Neuronal stem cell (in vitro differentiated cells): ENCODE measurements around the gene PARP16.

ENCODE experiments used
- DNase-seq: peaks from one replicate; pipeline ENCODE4 v3.0.0-alpha.2; 2013; ENCODE audit warnings: low spot score
- H2AFZ ChIP-seq: one replicate; pipeline ENCODE4 v1.6.1; 2013; ENCODE audit warnings: mild to moderate bottlenecking, low read length, inconsistent platforms
- H2AK5ac ChIP-seq: 2 replicates; pipeline ENCODE4 v1.6.1; 2013; ENCODE audit warnings: low read depth, mild to moderate bottlenecking, inconsistent platforms, low read length, moderate library complexity, mixed read lengths
- H2BK120ac ChIP-seq: 2 replicates; pipeline ENCODE4 v1.6.1; 2013; ENCODE audit warnings: low read depth, mild to moderate bottlenecking, inconsistent platforms, low read length, moderate library complexity, mixed read lengths
- H2BK12ac ChIP-seq: one replicate; pipeline ENCODE4 v1.6.1; 2013; ENCODE audit warnings: low read length, inconsistent platforms
- H2BK15ac ChIP-seq: 2 replicates; pipeline ENCODE4 v1.6.1; 2013; ENCODE audit warnings: mild to moderate bottlenecking, low read length, inconsistent platforms, mixed read lengths
- H2BK5ac ChIP-seq: one replicate; pipeline ENCODE4 v1.6.1; 2013; ENCODE audit warnings: inconsistent platforms, mild to moderate bottlenecking, low read length, moderate library complexity
- H3K14ac ChIP-seq: one replicate; pipeline ENCODE4 v1.6.1; 2013; ENCODE audit warnings: low read length, inconsistent platforms
- H3K18ac ChIP-seq: 2 replicates; pipeline ENCODE4 v1.6.1; 2013; ENCODE audit warnings: low read length, inconsistent platforms
- H3K23ac ChIP-seq: 2 replicates; pipeline ENCODE4 v1.6.1; 2013; ENCODE audit warnings: low read depth, mild to moderate bottlenecking, mixed read lengths, low read length, inconsistent platforms; ENCODE audit not compliant: poor library complexity
- H3K27ac ChIP-seq: replicated peaks from 3 replicates; pipeline ENCODE4 v1.5.1; 2013; ENCODE audit warnings: low read length, inconsistent platforms
- H3K27me3 ChIP-seq, 3 experiments: 2 replicates each; pipeline ENCODE4 v1.6.1; 2013; ENCODE audit warnings: low read length in 3 of 3, mild to moderate bottlenecking in 2 of 3, inconsistent platforms in 1 of 3, low read depth in 1 of 3, mixed read lengths in 1 of 3, moderate library complexity in 1 of 3; ENCODE audit not compliant: control insufficient read depth in 3 of 3, insufficient read depth in 3 of 3
- H3K36me3 ChIP-seq, 2 donors: replicated peaks in 1 of 2; 2 replicates each; pipeline ENCODE4 v1.6.1; 2013; ENCODE audit warnings: low read length in 2 of 2; ENCODE audit not compliant: control insufficient read depth in 2 of 2, insufficient read depth in 2 of 2
- H3K4ac ChIP-seq: 2 replicates; pipeline ENCODE4 v1.6.1; 2013; ENCODE audit warnings: inconsistent platforms, mild to moderate bottlenecking, low read length, moderate library complexity
- H3K4me1 ChIP-seq, 2 donors: 1 replicate in 1 of 2; 2 replicates in 1 of 2; pipeline ENCODE4 v1.6.1; 2013; ENCODE audit warnings: low read length in 2 of 2, low read depth in 1 of 2; ENCODE audit not compliant: control insufficient read depth in 2 of 2, insufficient read depth in 1 of 2
- H3K4me2 ChIP-seq: one replicate; pipeline ENCODE4 v1.6.1; 2013; ENCODE audit warnings: mild to moderate bottlenecking, low read length, inconsistent platforms; ENCODE audit not compliant: insufficient read depth, poor library complexity, severe bottlenecking
- H3K4me3 ChIP-seq, 2 donors: 2 replicates each; pipeline ENCODE4 v1.5.1; 2013; ENCODE audit warnings: low read length in 2 of 2, mild to moderate bottlenecking in 2 of 2, inconsistent platforms in 1 of 2, moderate library complexity in 1 of 2
- H3K79me1 ChIP-seq: one replicate; pipeline ENCODE4 v1.6.1; 2013; ENCODE audit warnings: low read depth, mild to moderate bottlenecking, inconsistent platforms, low read length, moderate library complexity
- H3K9ac ChIP-seq: one replicate; pipeline ENCODE4 v1.6.1; 2013; ENCODE audit warnings: mild to moderate bottlenecking, low read depth, low read length, inconsistent platforms; ENCODE audit not compliant: poor library complexity
- H3K9me3 ChIP-seq, 2 donors: replicated peaks in 1 of 2; 2 replicates each; pipeline versions ENCODE3 to v1.6.1; 2013; ENCODE audit warnings: low read length in 2 of 2, mild to moderate bottlenecking in 2 of 2, inconsistent platforms in 1 of 2, low read depth in 1 of 2, mixed read lengths in 1 of 2, moderate library complexity in 1 of 2; ENCODE audit not compliant: control insufficient read depth in 2 of 2, insufficient read depth in 1 of 2
- H4K8ac ChIP-seq: one replicate; pipeline ENCODE4 v1.6.1; 2013; ENCODE audit warnings: low read depth, mild to moderate bottlenecking, inconsistent platforms, low read length, moderate library complexity
- H4K91ac ChIP-seq: one replicate; pipeline ENCODE4 v1.6.1; 2013; ENCODE audit warnings: low read length, low read depth, mild to moderate bottlenecking, inconsistent platforms; ENCODE audit not compliant: poor library complexity
- WGBS, 2 donors: extraction: QIAGEN DNeasy Blood & Tissue Kit; methylation state at CpG; one replicate each; pipeline ENCODE4 v1.1.7; 2013; ENCODE audit warnings: missing lambda C conversion rate in 2 of 2, mixed read lengths in 1 of 2; ENCODE audit not compliant: insufficient read length in 2 of 2, insufficient replicate concordance in 1 of 2; ENCODE audit errors: extremely low coverage in 2 of 2; 5-methylcytosine and 5-hydroxymethylcytosine counted together

Gene PARP16

DNA sequence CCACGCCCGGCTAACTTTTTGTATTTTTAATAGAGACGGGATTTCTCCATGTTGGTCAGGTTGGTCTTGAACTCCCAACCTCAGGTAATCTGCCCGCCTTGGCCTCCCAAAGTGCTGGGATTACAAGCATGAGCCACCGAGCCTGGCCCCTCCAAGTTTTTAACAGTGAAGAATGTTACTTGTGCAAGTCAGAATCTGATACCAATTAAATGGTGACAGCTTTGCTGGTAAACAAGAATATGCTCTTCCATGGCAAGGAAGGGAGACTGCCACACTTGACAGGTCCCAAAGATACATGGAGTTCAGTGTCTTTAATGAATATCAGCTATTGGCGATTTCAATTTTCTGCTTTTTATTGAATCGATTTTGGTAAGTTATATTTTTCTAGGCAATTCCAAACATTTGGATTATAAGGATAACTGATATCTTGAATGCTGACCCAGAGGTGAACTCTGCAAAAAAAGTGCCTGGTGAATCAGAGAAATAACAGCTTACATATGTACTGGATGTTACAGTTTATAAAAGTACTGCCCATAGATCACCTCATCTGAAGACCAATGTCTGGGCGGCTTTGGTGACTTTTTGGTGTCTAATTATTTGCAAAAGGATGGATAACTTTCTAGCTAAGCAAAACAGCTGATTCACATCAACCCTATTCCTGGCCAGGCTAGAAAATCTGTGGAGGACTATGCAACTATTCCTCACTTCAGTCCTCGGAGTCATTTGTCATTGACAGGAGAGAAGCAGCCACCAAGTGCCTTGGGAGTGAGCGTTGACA is 1.2 kb downstream of the PARP16 start:
- DNase-seq, result no peak
- Histone ChIP-seq H2AFZ (peak overlapping the region; percentile 90), H2BK120ac (no peak overlapping the region), H3K18ac (no peak overlapping the region), H3K14ac (no peak overlapping the region), H3K4me1 (peaks cover 8 to 13% of the 10 kb centered on the region in 2 donors), H3K9ac (peak overlapping the region; percentile 94), H2BK12ac (no peak overlapping the region), H3K9me3 (no peaks in the 10 kb centered on the region), H2BK15ac (no peak overlapping the region), H4K8ac (no peak overlapping the region), H4K91ac (no peak overlapping the region), H3K23ac (no peak overlapping the region), H3K4me2 (peak overlapping the region; percentile 85), H2AK5ac (no peak overlapping the region), H3K4me3 (peak overlapping the region; percentile 58 to 81), H3K27me3 (no peaks in the 10 kb centered on the region), H3K79me1 (no peaks in the 10 kb centered on the region), H3K36me3 (peaks cover 2 to 9% of the 10 kb centered on the region in 2 donors), H3K4ac (no peak overlapping the region), H2BK5ac (no peak overlapping the region), H3K27ac (no peak overlapping the region)
- no CpG with 5 or more reads among the region's 10 CpGs for WGBS, 2 donors

DNA sequence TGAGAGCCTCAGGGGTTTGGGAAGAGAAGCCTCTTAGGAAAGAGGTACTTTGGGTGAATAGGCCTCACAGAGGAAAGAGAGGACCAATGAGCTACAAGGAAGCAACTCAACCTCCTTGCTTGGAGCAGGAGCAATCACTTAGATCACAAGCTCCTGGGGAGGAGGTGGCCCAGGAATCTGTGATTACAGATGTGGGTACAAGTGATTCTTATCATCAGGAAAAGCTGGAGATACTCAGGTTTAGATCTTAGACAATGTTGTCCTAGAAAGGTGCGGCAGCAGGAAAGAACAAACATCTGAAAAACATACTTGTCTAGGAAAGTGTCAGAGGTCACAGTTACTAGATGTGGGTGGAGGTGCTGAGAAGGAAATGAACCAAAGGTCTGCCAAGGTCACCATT is 8.2 kb downstream of the PARP16 start:
- Histone ChIP-seq H4K91ac (no peak overlapping the region), H3K14ac (no peak overlapping the region), H2AK5ac (no peak overlapping the region), H2BK15ac (no peak overlapping the region), H3K4ac (no peak overlapping the region), H3K23ac (no peak overlapping the region), H3K27ac (no peak overlapping the region), H2BK12ac (no peak overlapping the region), H3K36me3 (peaks cover 2 to 11% of the 10 kb centered on the region in 2 donors), H3K9me3 (no peaks in the 10 kb centered on the region), H4K8ac (no peak overlapping the region), H3K18ac (no peak overlapping the region), H2BK5ac (no peak overlapping the region), H2AFZ (no peak overlapping the region), H2BK120ac (no peak overlapping the region), H3K4me2 (no peak overlapping the region), H3K79me1 (no peaks in the 10 kb centered on the region), H3K27me3 (no peaks in the 10 kb centered on the region), H3K4me1 (no peaks in the 10 kb centered on the region), H3K9ac (no peak overlapping the region), H3K4me3 (no peak overlapping the region)
- no CpG with 5 or more reads among the region's 1 CpG for WGBS, 2 donors
- DNase-seq, result no peak

DNA sequence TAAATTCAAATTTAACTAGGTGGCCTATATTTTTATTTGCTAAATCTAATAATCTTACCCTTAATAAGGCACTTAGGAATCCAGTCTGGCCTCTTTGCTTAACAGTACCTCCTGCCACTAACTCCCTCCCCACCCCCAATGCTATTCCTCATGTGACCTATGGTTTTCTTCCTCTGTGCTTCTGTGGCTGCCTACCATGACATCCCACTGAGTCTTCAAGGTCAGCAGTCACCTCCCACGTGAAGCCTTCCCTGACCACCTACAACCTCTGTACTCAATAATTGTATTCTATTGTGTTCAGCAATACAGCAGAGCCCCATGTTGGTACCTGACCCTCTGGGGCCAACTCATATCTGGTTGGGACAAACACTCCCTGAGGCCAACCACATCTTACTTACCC is 9.7 kb downstream of the PARP16 start:
- Histone ChIP-seq H3K27me3 (no peaks in the 10 kb centered on the region), H3K4me1 (no peaks in the 10 kb centered on the region), H3K9ac (no peak overlapping the region), H4K8ac (no peak overlapping the region), H3K18ac (no peak overlapping the region), H3K36me3 (peaks cover 0 to 7% of the 10 kb centered on the region in 2 donors), H2BK5ac (no peak overlapping the region), H3K79me1 (no peaks in the 10 kb centered on the region), H3K4me2 (no peak overlapping the region), H3K4ac (no peak overlapping the region), H2BK15ac (no peak overlapping the region), H2BK12ac (no peak overlapping the region), H3K14ac (no peak overlapping the region), H2AFZ (no peak overlapping the region), H3K9me3 (no peaks in the 10 kb centered on the region), H3K23ac (no peak overlapping the region), H2AK5ac (no peak overlapping the region), H3K27ac (no peak overlapping the region), H3K4me3 (no peak overlapping the region), H4K91ac (no peak overlapping the region), H2BK120ac (no peak overlapping the region)
- no CpG with 5 or more reads among the region's 1 CpG for WGBS, 2 donors
- no peak for DNase-seq

DNA sequence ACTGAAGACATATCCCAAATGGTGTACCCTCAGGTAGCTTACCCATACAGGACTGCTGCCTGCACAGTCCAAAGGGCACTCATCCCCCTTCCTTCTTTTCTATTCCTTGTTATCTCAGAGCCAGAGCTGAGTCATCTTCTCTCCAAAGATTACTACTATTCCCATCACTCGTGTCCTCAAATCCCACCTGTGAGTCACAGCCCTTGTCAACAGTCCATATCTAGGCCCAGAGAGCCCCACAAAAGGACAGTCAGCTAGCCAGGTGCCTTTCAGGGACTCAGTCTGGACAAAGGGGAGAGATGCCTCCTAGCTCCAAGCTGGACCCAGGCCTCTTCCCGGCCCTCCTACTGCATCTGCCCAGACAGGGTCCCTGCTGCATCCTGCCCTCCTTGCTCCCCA is 11.0 kb downstream of the PARP16 start:
- DNase-seq, result no peak
- H2BK120ac ChIP-seq, result no peak overlapping the region
- H3K4me1 ChIP-seq, result peaks cover 0 to under 1% of the 10 kb centered on the region in 2 donors
- H3K4ac ChIP-seq, result no peak overlapping the region
- H4K8ac ChIP-seq, result no peak overlapping the region
- H3K18ac ChIP-seq, result no peak overlapping the region
- no peak overlapping the region for H2AK5ac ChIP-seq
- H3K27me3 ChIP-seq, result no peaks in the 10 kb centered on the region
- no peak overlapping the region for H3K9ac ChIP-seq
- H3K27ac ChIP-seq, result no peak overlapping the region
- H3K79me1 ChIP-seq, result no peaks in the 10 kb centered on the region
- H3K14ac ChIP-seq, result no peak overlapping the region
- no peak overlapping the region for H3K4me2 ChIP-seq
- H3K9me3 ChIP-seq, result no peaks in the 10 kb centered on the region
- H3K4me3 ChIP-seq, result no peak overlapping the region
- no peak overlapping the region for H2BK15ac ChIP-seq
- no peak overlapping the region for H2BK12ac ChIP-seq
- H3K36me3 ChIP-seq, result peaks cover 0 to 9% of the 10 kb centered on the region in 2 donors
- no peak overlapping the region for H4K91ac ChIP-seq
- no peak overlapping the region for H2AFZ ChIP-seq
- H2BK5ac ChIP-seq, result no peak overlapping the region
- WGBS, 2 donors, result no CpG with 5 or more reads among the region's 2 CpGs
- no peak overlapping the region for H3K23ac ChIP-seq
